GM12878 (cell line): ENCODE data around the gene TFF2. TPM values are rescaled to one million over a fixed set of nuclear protein-coding genes. Genes with fewer than 3 reads are reported as not detected.

Source experiments
- ATAC-seq: fragments of 200-7000 bp; cut with Tn5 transposase; 3 replicates; pipeline ENCODE4 v1.9.1; 2020; ENCODE audit warnings: mild to moderate bottlenecking, moderate library complexity
- BruUV-seq: library from RNA; stranded (reverse); fragments of 400-500 nt; replicated peaks from 2 replicates; lab custom pipeline; 2021; lab: Mats Ljungman, UMichigan
- CTCF ChIA-PET: fragments of 300-600 bp; sonication (Branson Sonifier 250); formaldehyde crosslinking; extraction: SDS; loops from one replicate; lab custom pipeline; 2021; ENCODE audit warnings: inconsistent platforms; lab: Yijun Ruan, JAX
- POLR2A ChIA-PET: fragments of 350-600 bp; formaldehyde crosslinking; extraction: SDS; loops from one replicate; lab custom pipeline; 2021; ENCODE audit warnings: inconsistent platforms; lab: Charles Lee
- RAD21 ChIA-PET: fragments of 300-600 bp; sonication (Branson Sonifier 250); formaldehyde crosslinking; loops from one replicate; lab custom pipeline; 2023; ENCODE audit warnings: antibody characterized with exemption; ENCODE audit not compliant: unreplicated experiment; lab: Charles Lee
- SMC1A ChIA-PET: fragments of 300-600 bp; sonication (Branson Sonifier 250); formaldehyde crosslinking; loops from one replicate; lab custom pipeline; 2023; ENCODE audit not compliant: unreplicated experiment, uncharacterized antibody; lab: Charles Lee
- DNase-seq: peaks from one replicate; pipeline ENCODE4 v3.0.0-alpha.2; 2011; ENCODE audit warnings: low read depth, low spot score
- FAIRE-seq: peaks from 3 replicates; lab custom pipeline; 2011; peaks lifted over from hg19 to GRCh38; lab: Jason Lieb, UNC
- H2AFZ ChIP-seq: 2 replicates; pipeline ENCODE4 v1.6.0; 2011; ENCODE audit warnings: low read depth, low read length, control low read depth; ENCODE audit not compliant: control insufficient read depth
- H3K27ac ChIP-seq: 2 replicates; pipeline ENCODE4 v1.5.1; 2011; ENCODE audit warnings: control low read depth; ENCODE audit not compliant: control insufficient read depth, insufficient read depth
- H3K27me3 ChIP-seq, 2 experiments: replicated peaks in 1 of 2; 2 replicates each; pipeline versions ENCODE4 v1.6.0 to v1.6.1; 2011; ENCODE audit warnings: low read length in 1 of 2; ENCODE audit not compliant: control insufficient read depth in 2 of 2, insufficient read depth in 2 of 2
- H3K36me3 ChIP-seq, 2 experiments: 2 replicates each; pipeline ENCODE4 v1.5.1; 2011; ENCODE audit warnings: low read length in 1 of 2; ENCODE audit not compliant: control insufficient read depth in 2 of 2, insufficient read depth in 2 of 2
- H3K4me1 ChIP-seq: 2 replicates; pipeline ENCODE4 v1.6.1; 2011; ENCODE audit warnings: mild to moderate bottlenecking, low read length, moderate library complexity, mixed read lengths; ENCODE audit not compliant: control insufficient read depth, insufficient read depth
- H3K4me2 ChIP-seq: 2 replicates; pipeline ENCODE4 v1.6.0; 2011; ENCODE audit warnings: control low read depth; ENCODE audit not compliant: control insufficient read depth, insufficient read depth
- H3K4me3 ChIP-seq: fragments of 200-600 bp; sonication (generic); 2 replicates; pipeline ENCODE4 v1.5.1; 2016
- H3K79me2 ChIP-seq: 2 replicates; pipeline ENCODE4 v1.6.0; 2011; ENCODE audit warnings: low read length; ENCODE audit not compliant: control insufficient read depth, insufficient read depth
- H3K9ac ChIP-seq: 2 replicates; pipeline ENCODE4 v1.8.0; 2011; ENCODE audit warnings: low read length, control low read depth, mixed read lengths; ENCODE audit not compliant: control insufficient read depth, insufficient read depth
- H3K9me3 ChIP-seq: replicated peaks from 3 replicates; pipeline ENCODE4 v1.5.1; 2011; ENCODE audit warnings: mild to moderate bottlenecking, low read length; ENCODE audit not compliant: control insufficient read depth, insufficient read depth
- H4K20me1 ChIP-seq: 2 replicates; pipeline ENCODE4 v1.6.0; 2011; ENCODE audit not compliant: control insufficient read depth, insufficient read depth
- BRCA1 ChIP-seq: IDR thresholded peaks from 2 replicates; pipeline ENCODE4 v1.6.1; 2011; ENCODE audit warnings: low read depth, low read length, improper control_type of control experiment
- POLR2AphosphoS5 ChIP-seq: IDR thresholded peaks from 2 replicates; pipeline ENCODE4 v1.6.1; 2011; ENCODE audit warnings: mild to moderate bottlenecking, low read length, inconsistent platforms
- RFX5 ChIP-seq: IDR thresholded peaks from 2 replicates; pipeline ENCODE4 v1.6.1; 2011; ENCODE audit warnings: low read depth, low read length, improper control_type of control experiment
- SREBF1 ChIP-seq: IDR thresholded peaks from 2 replicates; pipeline ENCODE4 v1.6.1; 2012; ENCODE audit warnings: mild to moderate bottlenecking, low read length
- TAF1 ChIP-seq: IDR thresholded peaks from 2 replicates; pipeline ENCODE4 v1.6.1; 2011; ENCODE audit warnings: mild to moderate bottlenecking, low read depth, low read length, borderline replicate concordance
- TARDBP ChIP-seq: IDR thresholded peaks from 2 replicates; pipeline ENCODE4 v1.6.1; 2016; ENCODE audit warnings: borderline replicate concordance
- TBL1XR1 ChIP-seq: IDR thresholded peaks from 2 replicates; pipeline ENCODE4 v1.6.1; 2012; ENCODE audit warnings: low read depth, low read length, improper control_type of control experiment
- TCF12 ChIP-seq: IDR thresholded peaks from 2 replicates; pipeline ENCODE4 v1.6.1; 2011; ENCODE audit warnings: low read depth, mild to moderate bottlenecking, low read length
- YBX1 ChIP-seq: fragments of 450-650 bp; IDR thresholded peaks from 2 replicates; pipeline ENCODE4 v1.6.1; 2016; ENCODE audit warnings: antibody characterized with exemption
- YY1 ChIP-seq: IDR thresholded peaks from 2 replicates; pipeline ENCODE4 v1.6.1; 2011; ENCODE audit warnings: low read depth, mild to moderate bottlenecking, low read length
- ZBED1 ChIP-seq: IDR thresholded peaks from 2 replicates; pipeline ENCODE4 v1.6.1; 2016; ENCODE audit warnings: borderline replicate concordance
- WGBS: methylation state at CpG from one replicate; pipeline ENCODE4 v1.1.6; 2016; ENCODE audit warnings: low lambda C conversion rate; ENCODE audit not compliant: insufficient replicate concordance, insufficient coverage; ENCODE audit errors: missing lambda C conversion rate; 5-methylcytosine and 5-hydroxymethylcytosine counted together
- in situ Hi-C: fragments of 300-500 bp; cut with MboI; formaldehyde crosslinking; loops from 9 replicates; pipeline ENCODE4 v1.14.3; 2018; ENCODE audit warnings: mixed read lengths
- intact Hi-C: fragments of 100-400 bp; cut with micrococcal nuclease; formaldehyde crosslinking; loops from one replicate; pipeline ENCODE4 v1.14.2; 2022; ENCODE audit not compliant: unreplicated experiment
- polyA plus RNA-seq, 11 experiments: library from polyadenylated mRNA; depleted of rRNA in 4 of 11; unstranded in 6 of 11; stranded (reverse) in 5 of 11; fragments of >200 nt; fragmentation: Nextera tagmentation in 4 of 11; fragmentation: Illumina TruSeq in 1 of 11; extraction: Ambion mirVana in 4 of 11; extraction: Trizol in 1 of 11; gene quantifications; 1 replicate in 1 of 11; 2 replicates in 10 of 11; pipeline versions ENCODE4 v1.2.1 to v1.2.3, GENCODE V29; 2011 to 2016; ENCODE audit warnings: inconsistent platforms in 2 of 11, missing spikeins in 2 of 11, low read depth in 1 of 11
- total RNA-seq, 4 experiments: library from RNA; depleted of rRNA in 3 of 4; stranded (reverse); fragments of >200 nt in 3 of 4; fragmentation: Illumina TruSeq in 1 of 4; extraction: Trizol in 1 of 4; gene quantifications; 2 replicates each; pipeline versions ENCODE4 v1.2.1 to v1.2.3, GENCODE V29; 2013 to 2021
- TF ChIP-seq, protein P1 (sequence below): fragments of 450-650 bp; IDR thresholded peaks from 2 replicates; pipeline ENCODE4 v1.6.1; 2016; ENCODE audit warnings: mild to moderate bottlenecking
- TF ChIP-seq, protein P2 (sequence below): fragments of 450-650 bp; formaldehyde crosslinking; IDR thresholded peaks from 2 replicates; pipeline ENCODE4 v1.4.0; 2020; ENCODE audit warnings: mild to moderate bottlenecking, moderate library complexity
- TF ChIP-seq, protein P3 (sequence below): fragments of 450-650 bp; IDR thresholded peaks from 2 replicates; pipeline ENCODE4 v1.6.1; 2017; ENCODE audit warnings: borderline replicate concordance
- TF ChIP-seq, protein P4 (sequence below): fragments of 450-650 bp; formaldehyde crosslinking; IDR thresholded peaks from 2 replicates; pipeline ENCODE4 v1.4.0; 2022; ENCODE audit warnings: mild to moderate bottlenecking, moderate library complexity

TFF2 gene
- total and polyA plus RNA-seq, 10 of the 15 experiments (the other 5 are each of a cell fraction or from before 2014, with no cell fraction given) = 0.56 TPM; not detected in 9

DNA sequence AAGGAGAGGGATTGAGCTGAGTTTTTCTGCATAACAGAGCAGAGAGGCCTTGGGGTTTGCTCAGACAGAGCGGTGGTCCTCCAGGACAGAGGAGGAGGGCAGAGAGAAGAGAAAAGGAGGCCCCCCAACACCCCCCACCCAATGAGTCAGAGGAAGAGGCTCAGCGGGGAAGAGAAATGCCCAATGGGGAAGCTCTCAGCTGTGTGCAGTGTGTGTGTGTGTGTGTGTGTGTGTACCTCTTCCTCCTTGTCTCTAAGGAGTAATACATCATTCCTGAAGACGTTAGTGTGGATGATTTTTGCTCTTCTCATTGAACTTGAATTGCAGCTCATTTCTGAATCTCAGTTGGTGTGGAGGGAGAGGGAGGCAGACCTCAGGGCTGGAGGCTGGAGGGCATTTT, 36.4 kb upstream of the TFF2 start:
- intact Hi-C loops = no loop called here
- TF ChIP-seq, protein P1, sequence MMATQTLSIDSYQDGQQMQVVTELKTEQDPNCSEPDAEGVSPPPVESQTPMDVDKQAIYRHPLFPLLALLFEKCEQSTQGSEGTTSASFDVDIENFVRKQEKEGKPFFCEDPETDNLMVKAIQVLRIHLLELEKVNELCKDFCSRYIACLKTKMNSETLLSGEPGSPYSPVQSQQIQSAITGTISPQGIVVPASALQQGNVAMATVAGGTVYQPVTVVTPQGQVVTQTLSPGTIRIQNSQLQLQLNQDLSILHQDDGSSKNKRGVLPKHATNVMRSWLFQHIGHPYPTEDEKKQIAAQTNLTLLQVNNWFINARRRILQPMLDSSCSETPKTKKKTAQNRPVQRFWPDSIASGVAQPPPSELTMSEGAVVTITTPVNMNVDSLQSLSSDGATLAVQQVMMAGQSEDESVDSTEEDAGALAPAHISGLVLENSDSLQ = no peak
- TF ChIP-seq, protein P2, sequence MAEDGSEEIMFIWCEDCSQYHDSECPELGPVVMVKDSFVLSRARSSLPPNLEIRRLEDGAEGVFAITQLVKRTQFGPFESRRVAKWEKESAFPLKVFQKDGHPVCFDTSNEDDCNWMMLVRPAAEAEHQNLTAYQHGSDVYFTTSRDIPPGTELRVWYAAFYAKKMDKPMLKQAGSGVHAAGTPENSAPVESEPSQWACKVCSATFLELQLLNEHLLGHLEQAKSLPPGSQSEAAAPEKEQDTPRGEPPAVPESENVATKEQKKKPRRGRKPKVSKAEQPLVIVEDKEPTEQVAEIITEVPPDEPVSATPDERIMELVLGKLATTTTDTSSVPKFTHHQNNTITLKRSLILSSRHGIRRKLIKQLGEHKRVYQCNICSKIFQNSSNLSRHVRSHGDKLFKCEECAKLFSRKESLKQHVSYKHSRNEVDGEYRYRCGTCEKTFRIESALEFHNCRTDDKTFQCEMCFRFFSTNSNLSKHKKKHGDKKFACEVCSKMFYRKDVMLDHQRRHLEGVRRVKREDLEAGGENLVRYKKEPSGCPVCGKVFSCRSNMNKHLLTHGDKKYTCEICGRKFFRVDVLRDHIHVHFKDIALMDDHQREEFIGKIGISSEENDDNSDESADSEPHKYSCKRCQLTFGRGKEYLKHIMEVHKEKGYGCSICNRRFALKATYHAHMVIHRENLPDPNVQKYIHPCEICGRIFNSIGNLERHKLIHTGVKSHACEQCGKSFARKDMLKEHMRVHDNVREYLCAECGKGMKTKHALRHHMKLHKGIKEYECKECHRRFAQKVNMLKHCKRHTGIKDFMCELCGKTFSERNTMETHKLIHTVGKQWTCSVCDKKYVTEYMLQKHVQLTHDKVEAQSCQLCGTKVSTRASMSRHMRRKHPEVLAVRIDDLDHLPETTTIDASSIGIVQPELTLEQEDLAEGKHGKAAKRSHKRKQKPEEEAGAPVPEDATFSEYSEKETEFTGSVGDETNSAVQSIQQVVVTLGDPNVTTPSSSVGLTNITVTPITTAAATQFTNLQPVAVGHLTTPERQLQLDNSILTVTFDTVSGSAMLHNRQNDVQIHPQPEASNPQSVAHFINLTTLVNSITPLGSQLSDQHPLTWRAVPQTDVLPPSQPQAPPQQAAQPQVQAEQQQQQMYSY (CRISPR knock-in tag) = no peak
- TF ChIP-seq TCF12 (no peak), YBX1 (no peak), ZBED1 (no peak), TBL1XR1 (no peak), SREBF1 (no peak), BRCA1 (no peak), YY1 (no peak), POLR2AphosphoS5 (no peak), RFX5 (no peak), TARDBP (no peak), TAF1 (no peak)
- TF ChIP-seq, protein P3, sequence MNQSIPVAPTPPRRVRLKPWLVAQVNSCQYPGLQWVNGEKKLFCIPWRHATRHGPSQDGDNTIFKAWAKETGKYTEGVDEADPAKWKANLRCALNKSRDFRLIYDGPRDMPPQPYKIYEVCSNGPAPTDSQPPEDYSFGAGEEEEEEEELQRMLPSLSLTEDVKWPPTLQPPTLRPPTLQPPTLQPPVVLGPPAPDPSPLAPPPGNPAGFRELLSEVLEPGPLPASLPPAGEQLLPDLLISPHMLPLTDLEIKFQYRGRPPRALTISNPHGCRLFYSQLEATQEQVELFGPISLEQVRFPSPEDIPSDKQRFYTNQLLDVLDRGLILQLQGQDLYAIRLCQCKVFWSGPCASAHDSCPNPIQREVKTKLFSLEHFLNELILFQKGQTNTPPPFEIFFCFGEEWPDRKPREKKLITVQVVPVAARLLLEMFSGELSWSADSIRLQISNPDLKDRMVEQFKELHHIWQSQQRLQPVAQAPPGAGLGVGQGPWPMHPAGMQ = no peak
- TF ChIP-seq, protein P4, sequence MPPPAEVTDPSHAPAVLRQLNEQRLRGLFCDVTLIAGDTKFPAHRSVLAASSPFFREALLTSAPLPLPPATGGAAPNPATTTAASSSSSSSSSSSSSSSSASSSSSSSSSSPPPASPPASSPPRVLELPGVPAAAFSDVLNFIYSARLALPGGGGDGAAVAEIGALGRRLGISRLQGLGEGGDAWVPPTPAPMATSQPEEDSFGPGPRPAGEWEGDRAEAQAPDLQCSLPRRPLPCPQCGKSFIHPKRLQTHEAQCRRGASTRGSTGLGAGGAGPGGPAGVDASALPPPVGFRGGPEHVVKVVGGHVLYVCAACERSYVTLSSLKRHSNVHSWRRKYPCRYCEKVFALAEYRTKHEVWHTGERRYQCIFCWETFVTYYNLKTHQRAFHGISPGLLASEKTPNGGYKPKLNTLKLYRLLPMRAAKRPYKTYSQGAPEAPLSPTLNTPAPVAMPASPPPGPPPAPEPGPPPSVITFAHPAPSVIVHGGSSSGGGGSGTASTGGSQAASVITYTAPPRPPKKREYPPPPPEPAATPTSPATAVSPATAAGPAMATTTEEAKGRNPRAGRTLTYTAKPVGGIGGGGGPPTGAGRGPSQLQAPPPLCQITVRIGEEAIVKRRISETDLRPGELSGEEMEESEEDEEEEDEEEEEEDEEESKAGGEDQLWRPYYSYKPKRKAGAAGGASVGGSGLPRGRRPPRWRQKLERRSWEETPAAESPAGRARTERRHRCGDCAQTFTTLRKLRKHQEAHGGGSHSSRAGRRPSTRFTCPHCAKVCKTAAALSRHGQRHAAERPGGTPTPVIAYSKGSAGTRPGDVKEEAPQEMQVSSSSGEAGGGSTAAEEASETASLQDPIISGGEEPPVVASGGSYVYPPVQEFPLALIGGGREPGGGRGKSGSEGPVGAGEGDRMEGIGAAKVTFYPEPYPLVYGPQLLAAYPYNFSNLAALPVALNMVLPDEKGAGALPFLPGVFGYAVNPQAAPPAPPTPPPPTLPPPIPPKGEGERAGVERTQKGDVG (CRISPR knock-in tag) = no peak

More for the DNA sequence above, 36.4 kb upstream of the TFF2 start:
- H3K4me3 ChIP-seq = no peak overlapping the region
- CTCF ChIA-PET = interaction anchor here (0.5 to 1.1 kb wide), 2 partner anchors 34 to 71 kb away, joined by 3 to 4 read pairs; no protein-coding TSS in a partner anchor
- RAD21 ChIA-PET = no interaction called here
- no peak overlapping the region for H3K27ac ChIP-seq
- POLR2A ChIA-PET = interaction anchor here (0.6 to 1.2 kb wide), 3 partner anchors 16 to 35 kb away, joined by 3 to 4 read pairs (median 3); no protein-coding TSS in a partner anchor
- no peak for FAIRE-seq
- H3K9ac ChIP-seq = no peak overlapping the region
- no TSS peak for BruUV-seq
- no peak for DNase-seq
- no peak overlapping the region for H3K4me2 ChIP-seq
- H3K9me3 ChIP-seq = peaks cover 6% of the 10 kb centered on the region; the same call in 2 of the 3 replicates
- no peak for ATAC-seq
- WGBS = 33% methylated on average over 3 of the region's 3 CpGs
- H3K27me3 ChIP-seq = no peaks in the 10 kb centered on the region
- peaks cover 4% of the 10 kb centered on the region for H3K79me2 ChIP-seq
- SMC1A ChIA-PET = interaction anchor here (0.6 to 1.3 kb wide), 4 partner anchors 9 to 62 kb away, joined by 3 to 5 read pairs (median 4); no protein-coding TSS in a partner anchor
- no peak overlapping the region; the same call in 1 of the 2 replicates for H2AFZ ChIP-seq
- H4K20me1 ChIP-seq = no peaks in the 10 kb centered on the region
- no peaks in the 10 kb centered on the region for H3K36me3 ChIP-seq
- in situ Hi-C loops = no loop called here
- H3K4me1 ChIP-seq = peaks cover 50% of the 10 kb centered on the region
